GM21360 (cell line): ENCODE data around the gene ENOX1.
"Not testable (repeated sequence)": the region's sequence is repeated elsewhere in the genome, so short reads cannot be mapped to it uniquely, and the experiment has no call there.

Experiments
- ATAC-seq: cut with Tn5 transposase; IDR thresholded peaks from one replicate; pipeline ENCODE4 v1.9.1; 2021; ENCODE audit warnings: mild to moderate bottlenecking, moderate library complexity; ENCODE audit not compliant: unreplicated experiment

ENOX1 gene

DNA sequence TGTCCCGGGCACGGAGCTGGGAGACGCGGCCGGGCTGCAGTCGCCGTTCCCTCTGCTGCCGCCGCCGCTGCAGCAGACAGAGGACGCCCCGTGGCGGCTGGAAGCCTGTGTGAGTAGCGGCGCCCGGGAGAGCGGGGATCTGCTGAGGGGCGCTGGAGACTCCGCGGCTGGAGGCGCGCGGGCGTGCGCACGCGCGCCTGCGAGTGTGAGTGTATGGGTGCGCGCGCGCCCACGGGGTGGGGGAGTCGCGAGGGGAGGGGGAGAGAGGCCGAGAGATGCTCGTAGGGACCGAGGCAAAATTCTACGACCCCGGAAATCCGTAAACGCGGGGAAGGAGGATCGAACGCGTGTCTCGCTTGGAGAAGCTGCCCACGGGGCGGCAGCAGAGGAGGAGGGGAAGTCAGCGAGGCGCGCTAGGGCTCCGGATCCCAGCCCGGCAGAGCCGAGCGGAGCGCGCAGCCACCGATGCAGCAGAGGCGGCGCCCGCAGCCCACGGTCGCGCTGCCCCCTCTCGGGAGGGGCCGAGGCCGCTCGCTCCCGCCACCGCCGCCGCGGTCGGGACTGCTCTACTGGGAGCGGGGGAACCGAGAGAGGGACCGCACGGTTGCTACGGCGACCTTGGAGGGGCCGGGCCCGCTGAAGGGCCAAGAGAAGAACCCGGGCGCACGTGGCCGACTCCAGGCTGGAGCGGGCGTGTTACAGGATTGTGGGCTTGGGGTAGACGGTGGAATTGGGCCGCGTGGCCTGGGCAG is at the start of gene ENOX1:
TSS of gene ENOX1 (minus strand) at position 207 of the 752 bp plus-strand sequence.
- ATAC-seq: no peak

DNA sequence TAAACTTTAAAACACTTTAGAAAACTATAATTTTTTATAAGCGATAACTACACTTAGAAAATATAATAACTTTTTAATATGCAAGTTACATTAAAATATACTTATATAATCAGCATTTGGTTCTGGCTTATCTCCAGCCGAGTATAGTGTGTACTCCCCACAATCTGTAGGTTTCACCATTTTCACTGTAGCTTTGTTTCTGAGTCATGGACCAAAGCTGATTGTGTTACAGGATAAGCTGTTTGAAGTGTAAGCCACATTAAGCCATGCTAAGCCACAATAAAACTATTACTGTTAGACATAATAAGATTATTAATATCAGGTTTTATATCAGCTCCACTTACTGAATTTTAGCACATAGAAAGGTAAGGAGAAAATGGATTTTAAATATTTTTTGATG is 48.9 kb upstream of the ENOX1 start:
- ATAC-seq: no peak

DNA sequence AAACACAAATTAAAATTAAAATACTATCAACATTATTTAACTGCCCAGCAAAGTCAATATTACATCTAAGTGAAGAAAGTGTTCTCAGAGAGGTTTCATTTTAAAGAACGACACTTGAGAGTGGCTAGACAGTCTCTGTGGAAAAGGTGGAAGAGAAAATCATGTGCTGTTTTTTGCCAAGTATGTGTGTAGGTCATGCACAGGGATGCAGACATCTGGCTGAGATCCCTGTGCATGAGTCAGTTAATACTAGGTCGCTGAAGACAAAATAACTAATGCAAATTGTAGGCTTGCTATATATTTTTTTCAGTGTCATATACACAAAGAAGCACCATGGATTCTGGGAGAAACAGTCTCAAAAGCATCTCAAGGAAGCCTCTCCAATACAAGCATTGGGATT is 44.3 kb upstream of the ENOX1 start:
- no peak for ATAC-seq

DNA sequence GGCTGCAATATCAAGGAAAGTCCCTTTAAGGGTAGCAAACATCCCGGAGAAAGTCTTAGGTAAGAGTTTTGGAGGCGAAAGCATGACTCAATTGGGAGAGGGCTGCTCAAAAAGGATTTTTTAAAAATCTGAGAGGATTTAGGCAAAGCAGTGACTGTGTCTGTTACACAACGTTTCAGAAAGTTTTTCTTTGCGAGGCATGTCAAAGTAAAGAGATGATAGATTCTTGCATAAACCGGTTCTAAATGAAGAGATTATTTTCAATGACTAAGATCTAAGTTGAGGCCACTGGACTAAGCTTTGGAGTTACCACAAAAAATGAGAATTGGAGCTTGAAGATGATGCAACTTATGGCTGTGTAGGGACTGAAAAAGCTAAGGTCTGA is 43.7 kb upstream of the ENOX1 start:
- ATAC-seq: no peak

DNA sequence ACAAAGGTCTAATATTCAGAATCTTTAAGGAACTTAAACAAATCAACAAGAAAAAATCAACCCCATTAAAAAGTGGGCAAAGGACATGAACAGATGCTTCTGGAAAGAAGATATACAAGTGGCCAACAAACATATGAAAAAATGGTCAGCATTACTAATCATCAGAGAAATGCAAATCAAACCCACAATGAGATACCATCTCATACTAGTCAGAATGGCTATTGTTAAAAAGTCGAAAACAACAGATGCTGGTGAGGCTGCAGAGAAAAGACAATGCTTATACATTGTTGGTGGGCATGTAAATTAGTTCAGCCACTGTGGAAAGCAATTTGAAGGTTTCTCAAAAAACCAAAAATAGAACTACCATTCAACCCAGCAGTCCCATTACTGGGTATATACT is 37.9 kb upstream of the ENOX1 start:
- ATAC-seq: not testable (repeated sequence)

DNA sequence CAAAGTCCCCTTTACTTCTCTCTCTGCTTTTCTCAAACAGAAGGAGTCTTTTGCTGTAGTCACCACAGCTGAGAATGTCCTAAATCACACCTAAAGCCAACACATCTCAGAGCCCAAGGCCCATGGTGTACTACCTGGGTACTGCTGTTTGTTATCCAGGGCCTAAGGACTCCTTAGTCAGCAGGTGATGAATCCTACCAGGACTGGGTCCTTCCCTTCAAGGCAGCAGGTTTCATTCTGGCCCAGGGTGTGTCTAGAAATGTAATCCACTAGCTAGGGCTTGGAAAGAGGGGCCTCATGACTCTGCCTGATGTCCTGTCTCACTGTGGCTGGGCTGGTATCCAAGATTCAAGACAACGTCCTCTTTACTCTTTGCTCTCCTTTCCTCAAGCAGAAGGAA is 36.2 kb upstream of the ENOX1 start:
- ATAC-seq: no peak

DNA sequence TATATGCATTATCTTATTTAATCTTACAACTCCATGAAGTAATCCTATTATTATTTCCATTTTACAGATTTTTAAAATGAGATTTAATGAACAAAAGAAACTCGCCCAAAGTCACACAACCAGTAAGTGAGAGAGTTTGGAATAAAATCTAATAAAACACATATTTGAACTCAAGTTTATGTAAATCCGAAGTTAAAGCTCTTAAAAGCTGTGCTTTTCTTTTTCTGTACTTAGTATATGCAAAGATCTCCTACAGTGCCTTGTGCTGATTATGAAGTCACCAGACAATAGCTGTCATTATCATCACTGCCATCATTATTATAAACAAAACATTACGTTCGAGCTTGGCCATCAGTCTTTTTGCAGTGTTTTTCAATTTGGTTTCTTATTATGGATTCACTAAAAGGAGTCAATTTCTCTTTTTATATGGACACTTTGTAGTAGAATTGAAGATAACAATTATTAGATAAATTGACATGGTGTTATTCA is 29.7 kb upstream of the ENOX1 start:
- ATAC-seq: no peak

DNA sequence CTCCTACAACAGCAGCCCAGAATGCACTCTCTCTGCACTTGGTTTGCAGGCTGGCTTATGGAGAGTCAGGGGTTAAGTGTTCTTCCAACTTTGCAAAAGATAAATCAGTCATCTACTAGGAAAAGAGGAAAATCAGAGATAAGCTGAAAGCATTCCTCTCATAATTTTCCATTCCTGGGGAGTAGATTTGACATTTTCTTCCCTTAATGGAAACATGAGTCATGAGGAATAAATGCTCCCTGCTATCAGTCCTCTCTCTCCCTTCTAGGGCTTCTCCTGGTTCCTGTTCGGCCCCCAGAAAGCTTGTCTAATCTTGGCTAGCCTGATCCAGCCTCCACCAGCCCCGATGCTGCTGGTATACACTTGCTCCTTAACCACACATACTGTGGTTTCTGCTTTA is 28.4 kb upstream of the ENOX1 start:
- ATAC-seq: no peak

DNA sequence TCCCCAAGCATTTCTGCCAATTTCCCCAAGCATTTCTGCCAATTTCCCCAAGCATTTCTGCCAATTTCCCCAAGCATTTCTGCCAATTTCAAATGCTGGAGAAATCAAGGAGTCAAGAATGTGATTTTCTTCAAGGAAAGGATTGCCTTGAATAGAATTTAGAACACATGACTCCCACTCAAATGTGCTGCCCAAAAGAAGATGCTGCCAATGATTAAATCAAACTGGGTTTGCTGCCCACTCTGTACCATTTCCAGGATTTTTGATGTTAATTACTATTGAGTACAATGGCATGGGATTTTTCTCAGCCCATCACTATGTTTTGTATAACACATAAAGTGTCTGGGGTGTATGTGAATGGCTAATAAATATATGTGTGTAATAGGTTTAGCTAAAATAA is 21.9 kb upstream of the ENOX1 start:
- ATAC-seq: no peak

DNA sequence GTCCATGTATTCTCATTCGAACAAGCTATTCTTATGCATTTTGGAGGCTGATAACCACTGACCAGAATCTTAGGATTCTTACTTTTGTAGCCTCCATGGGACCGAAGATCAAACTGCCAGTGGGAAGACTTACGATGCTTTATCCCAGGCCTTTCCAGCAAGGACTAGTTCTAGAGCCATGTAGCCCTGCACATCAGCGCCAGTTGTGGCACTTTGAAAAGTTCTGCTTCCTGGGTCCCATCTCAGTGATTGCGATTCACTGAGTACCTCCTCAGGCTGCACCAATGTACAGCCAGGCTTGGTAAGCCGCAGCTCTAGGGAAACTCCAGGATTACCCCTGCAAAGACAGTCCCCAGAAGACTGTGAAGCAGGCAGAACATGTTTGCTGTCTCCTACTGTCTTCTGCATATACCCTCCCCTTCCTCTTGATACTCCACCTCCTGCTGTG is 18.9 kb upstream of the ENOX1 start:
- ATAC-seq: no peak

DNA sequence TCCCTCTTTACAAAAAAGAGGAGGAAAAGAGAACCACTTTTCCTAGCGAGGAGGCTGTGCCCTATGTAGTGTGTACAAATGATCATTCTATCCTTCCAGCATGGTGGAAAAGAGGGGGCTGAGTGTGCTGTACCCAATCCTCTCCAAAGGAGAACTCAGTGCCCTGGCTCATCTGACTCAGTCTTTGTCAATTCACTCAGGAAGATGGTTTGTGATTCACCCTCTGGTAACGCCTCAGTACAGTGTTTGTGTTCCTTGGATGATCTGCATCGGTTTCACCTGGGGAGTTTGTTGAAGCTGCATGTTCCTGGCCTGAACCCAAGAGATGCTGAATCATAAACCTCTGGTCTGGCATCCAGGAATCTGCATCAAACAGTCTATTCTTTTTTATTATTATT is 18.3 kb upstream of the ENOX1 start:
- ATAC-seq: no peak

DNA sequence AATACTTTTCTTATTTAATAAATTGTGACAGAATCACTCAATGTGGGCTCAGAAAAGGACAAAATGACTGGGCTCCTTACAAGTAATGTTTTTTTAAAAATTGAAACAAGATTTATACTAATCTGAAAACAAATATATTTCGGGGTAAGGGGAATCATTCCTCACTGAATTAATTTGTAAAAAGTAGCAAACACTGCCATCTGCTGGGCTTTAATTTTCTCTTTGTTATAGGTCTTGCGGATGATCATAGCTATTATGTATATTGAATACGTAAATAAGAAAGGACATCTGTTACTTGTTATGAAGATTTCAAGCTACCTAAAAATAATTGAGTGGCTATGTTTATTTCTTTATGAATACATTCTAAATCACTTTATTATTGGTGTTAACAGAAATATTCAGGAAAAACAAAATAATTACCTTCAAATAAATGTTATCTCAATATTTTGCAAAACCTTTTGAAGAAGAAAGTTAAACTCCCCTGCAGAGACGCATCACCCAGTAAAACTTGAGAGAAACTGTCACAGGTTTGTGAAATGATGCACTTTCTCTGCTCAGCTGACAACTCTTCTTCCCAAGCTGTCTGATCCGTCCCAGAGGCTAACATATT is 17.8 kb upstream of the ENOX1 start:
- ATAC-seq: no peak

DNA sequence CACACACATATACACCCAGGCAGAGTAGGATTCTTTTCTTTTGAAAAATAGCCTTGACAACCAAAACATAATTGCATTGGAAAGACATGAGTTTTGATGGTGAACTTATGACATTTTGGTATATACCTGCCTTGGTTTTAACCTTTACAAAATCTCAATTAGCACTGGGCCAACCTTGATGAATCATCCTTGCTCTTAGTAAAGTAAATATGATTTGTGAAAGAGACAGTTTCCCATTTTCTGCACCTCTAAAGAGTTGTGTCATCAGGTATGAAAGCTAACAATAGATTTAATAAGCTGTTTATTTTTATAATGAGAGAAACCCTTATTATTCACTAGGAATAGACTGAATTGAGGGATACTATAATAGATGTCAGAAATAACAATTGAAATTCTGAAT is 15.7 kb upstream of the ENOX1 start:
- no peak for ATAC-seq

DNA sequence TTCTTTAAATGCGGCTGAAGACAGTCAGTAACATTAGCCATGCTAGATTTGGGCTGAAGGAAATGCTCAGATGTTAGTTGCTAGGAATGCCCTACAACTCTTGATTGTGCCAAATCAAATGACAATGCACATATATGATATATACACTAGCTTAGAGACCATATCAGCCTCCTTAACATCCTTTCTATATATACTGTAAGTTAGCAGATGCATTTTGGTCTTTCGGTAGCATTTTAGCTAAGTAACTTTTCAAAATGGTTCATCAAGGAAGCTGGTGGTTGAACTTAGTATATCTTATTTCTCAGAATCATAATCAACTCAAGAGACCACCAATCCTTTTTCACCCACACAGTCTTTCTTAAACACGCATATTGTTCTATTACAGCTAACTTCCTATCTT is 14.1 kb upstream of the ENOX1 start:
- ATAC-seq: no peak

DNA sequence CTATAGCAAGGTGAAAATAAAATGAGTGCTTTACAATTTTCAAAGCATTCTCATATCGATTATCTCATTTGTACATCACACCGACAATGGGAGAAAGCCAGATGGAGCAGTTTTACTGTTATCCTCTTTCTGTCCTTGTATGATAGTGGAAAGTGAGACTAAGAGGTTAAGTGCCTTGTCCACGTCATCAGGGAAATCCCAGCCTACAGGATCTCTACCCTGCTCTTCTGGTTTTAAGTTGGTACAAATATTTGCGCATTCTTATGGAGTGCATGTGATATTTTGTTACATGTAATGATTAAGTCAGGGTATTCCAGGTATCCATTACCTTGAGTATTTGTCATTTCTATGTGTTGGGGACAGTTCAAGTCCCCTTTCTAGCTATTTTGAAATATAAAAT is 12.4 kb upstream of the ENOX1 start:
- no peak for ATAC-seq

DNA sequence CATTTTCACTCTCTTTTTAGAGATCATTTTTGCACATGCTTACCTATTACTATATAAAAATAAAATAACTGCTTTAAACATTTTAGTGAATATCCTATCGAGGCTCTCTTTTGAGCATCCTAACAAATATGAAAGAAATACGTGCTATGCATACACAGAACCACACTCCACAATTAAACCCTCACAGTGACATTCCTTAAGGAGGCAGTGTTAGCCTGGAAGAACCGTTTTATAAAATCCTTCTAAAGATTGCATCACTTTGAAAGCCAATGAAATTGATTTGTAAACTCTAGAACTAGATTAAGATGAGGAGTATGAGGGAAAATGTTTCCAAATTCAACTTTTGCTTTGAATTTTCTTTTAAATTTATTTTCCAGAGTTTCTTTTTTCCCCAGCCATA is 11.1 kb upstream of the ENOX1 start:
- ATAC-seq: no peak

DNA sequence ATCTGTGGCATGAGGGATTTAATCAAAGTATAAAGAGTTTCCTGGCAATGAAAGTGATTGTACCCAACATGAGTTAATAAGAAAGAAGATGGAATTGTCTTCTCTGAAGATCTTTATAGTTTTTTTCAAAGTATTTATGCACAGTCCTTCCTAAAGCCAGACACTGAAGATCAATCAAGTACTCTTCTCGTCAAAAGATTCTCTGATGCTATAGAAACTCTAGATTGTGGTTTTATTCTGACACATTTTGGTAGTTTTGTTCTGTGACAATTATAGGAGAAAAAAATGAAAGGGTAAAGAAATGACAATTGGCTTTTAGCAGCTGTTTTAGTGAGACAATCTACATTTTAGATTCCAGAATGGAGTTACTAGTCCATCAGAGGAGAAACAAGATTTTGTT is 10.4 kb upstream of the ENOX1 start:
- ATAC-seq: no peak

DNA sequence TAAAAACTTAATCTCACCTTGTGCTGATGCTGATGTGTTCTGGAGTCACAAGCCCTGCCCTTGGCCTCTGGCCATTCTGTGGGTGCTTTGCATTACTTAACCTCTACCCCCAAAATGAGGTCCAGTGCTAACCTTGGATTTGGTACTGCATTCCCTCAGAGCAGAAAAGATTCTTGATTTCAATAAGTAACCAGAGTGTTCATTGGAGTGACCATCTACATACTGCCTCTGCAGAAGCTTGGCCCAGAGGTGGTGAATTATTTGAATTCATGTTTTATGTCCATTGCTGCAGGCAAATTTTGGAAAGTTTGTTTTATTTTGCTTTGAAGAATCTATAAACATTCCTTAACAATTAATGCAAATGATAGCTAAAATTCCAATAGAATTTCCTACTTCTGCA is 7.6 kb upstream of the ENOX1 start:
- no peak for ATAC-seq

DNA sequence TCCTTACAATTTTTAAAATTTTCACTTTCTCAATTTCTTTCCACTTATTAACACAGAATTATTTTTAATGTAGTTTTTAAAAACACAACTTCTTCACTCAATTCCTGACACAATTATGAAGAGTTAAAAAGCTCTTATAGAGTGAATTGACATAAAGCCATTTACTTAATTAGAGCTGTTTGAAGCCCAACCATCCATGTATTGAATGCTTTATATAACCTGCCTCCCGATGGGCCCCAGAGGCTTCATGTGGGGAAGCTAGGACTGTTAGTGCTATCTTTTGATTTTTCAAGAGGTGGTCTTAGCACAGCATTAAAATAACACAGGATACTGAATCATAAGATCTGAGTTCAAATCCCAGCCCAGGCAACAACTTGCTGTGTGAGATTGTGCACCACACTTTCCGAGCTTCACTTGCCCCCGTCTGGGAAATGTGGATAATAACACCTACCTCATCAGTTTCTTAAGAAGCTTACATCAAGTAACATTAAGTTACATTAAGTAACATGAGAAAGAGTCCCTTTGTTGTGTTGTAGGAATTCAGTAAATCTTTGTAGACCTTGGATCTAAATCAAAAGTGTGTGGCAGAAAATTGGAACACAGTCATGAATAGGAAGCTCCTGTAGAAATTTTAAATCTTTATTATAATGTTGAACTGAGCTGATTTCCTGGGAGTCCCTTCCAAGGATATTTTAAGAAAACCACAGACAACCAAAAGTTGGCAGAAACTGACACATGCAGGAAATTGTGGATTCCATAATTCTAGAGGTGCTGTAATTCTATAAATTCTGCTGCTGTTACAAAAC is 5.5 kb upstream of the ENOX1 start:
- ATAC-seq: no peak

DNA sequence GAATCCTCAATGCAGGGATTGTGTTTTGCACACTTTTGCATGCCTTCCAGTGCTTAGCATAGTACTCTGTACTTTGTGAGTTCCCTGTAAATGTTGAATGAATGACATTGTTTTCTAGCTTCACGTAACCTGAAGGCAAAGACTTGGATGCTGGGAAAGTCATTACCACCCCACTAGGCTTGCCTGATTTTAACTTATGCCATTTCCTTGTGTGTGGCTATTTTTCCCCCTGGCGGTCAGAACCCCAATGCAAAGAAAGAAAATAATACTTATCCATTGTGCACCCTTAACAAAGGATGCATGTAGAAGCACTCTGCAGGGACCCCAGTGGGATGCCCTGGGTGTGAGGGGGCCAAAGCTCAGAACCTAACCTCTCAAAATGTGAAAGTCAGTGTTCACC is 1.2 kb upstream of the ENOX1 start:
- ATAC-seq: no peak

DNA sequence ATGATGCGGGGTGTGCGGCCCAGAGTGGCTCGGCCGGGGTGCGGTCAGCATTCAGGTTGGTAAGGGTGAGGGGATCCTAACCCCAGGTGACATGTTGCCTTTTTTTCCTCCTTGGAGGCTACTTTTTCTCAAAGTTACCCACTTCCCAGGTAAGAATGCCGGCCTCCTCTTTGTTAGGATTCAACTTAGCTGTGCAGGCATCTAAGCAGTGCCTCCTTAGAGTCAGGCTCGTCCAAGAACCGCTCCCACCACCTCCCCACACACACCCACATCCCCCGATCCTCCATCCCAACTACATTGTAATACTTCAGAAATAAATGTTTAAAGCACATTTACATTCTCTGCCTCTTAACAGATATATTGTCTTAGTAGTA is 733 bp upstream of the ENOX1 start:
- no peak for ATAC-seq

DNA sequence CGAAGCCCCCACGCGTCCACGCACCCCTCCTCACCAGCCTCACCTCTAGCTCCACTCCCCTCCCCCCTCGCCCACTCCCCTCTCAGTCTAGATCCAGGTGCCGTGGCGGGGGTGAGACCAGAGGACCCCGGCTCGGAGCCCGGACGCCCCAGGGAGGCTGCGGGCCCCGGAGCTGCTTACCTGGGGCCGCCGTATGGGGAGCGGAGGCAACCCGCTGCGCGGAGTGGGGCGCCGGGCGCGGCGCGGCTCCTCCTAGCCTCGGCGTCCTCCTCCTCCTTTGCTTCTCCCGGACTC is 353 bp downstream of the ENOX1 start:
- no peak for ATAC-seq
